GM18498 (cell line): Measurements from ENCODE around the gene AQP6.

Source experiments
- ATAC-seq: cut with Tn5 transposase; IDR thresholded peaks from one replicate; pipeline ENCODE4 v1.9.1; 2021; ENCODE audit warnings: mild to moderate bottlenecking, moderate library complexity; ENCODE audit not compliant: unreplicated experiment

Gene AQP6

GRCh38 chr12:49972641-49973360, at the start of gene AQP6:
TSS of gene AQP6 (plus strand) at chr12:49972947. CDS start at chr12:49973174, 227 bp downstream.
- ATAC-seq, result no peak

- no peak for ATAC-seq
These were observed 49.6 kb upstream of the AQP6 start for GRCh38 chr12:49923035-49923644.

- ATAC-seq, result no peak
These were observed 48.7 kb upstream of the AQP6 start for GRCh38 chr12:49923880-49924556.

GRCh38 chr12:49924628-49925246, 48.0 kb upstream of the AQP6 start:
- ATAC-seq, result no peak

GRCh38 chr12:49925433-49926204, 47.1 kb upstream of the AQP6 start:
- no peak for ATAC-seq

- no peak for ATAC-seq
These were observed 44.3 kb upstream of the AQP6 start for GRCh38 chr12:49928471-49928870.

GRCh38 chr12:49929581-49929980, 43.2 kb upstream of the AQP6 start:
- ATAC-seq, result no peak

- ATAC-seq, result no peak
These were observed 42.0 kb upstream of the AQP6 start for GRCh38 chr12:49930515-49931288.

- no peak for ATAC-seq
These were observed 40.7 kb upstream of the AQP6 start for GRCh38 chr12:49932023-49932422.

GRCh38 chr12:49932533-49933130, 40.1 kb upstream of the AQP6 start:
- ATAC-seq, result no peak

- no peak for ATAC-seq
These were observed 39.0 kb upstream of the AQP6 start for GRCh38 chr12:49933796-49934195.

- ATAC-seq, result no peak
These were observed 38.2 kb upstream of the AQP6 start for GRCh38 chr12:49934505-49934904.

GRCh38 chr12:49936925-49937324, 35.8 kb upstream of the AQP6 start:
- ATAC-seq, result no peak

GRCh38 chr12:49937639-49938300, 35.0 kb upstream of the AQP6 start:
- ATAC-seq, result no peak

GRCh38 chr12:49939307-49939706, 33.4 kb upstream of the AQP6 start:
- no peak for ATAC-seq

- ATAC-seq, result no peak
These were observed 33.0 kb upstream of the AQP6 start for GRCh38 chr12:49939707-49940106.

- ATAC-seq, result no peak
These were observed 30.9 kb upstream of the AQP6 start for GRCh38 chr12:49941556-49942511.

GRCh38 chr12:49942512-49942893, 30.2 kb upstream of the AQP6 start:
- ATAC-seq, result no peak
